GM19324 (cell line): ENCODE measurements around the gene ERG28.
"Not testable (repeated sequence)": the region's sequence is repeated elsewhere in the genome, so short reads cannot be mapped to it uniquely, and the experiment has no call there.

Experiments
- ATAC-seq: cut with Tn5 transposase; IDR thresholded peaks from one replicate; pipeline ENCODE4 v1.9.1; 2021; ENCODE audit warnings: mild to moderate bottlenecking, moderate library complexity; ENCODE audit not compliant: unreplicated experiment, low FRiP score

Gene ERG28

GRCh38 chr14:75627406-75627805, 33.3 kb downstream of the ERG28 start:
- no peak for ATAC-seq

GRCh38 chr14:75626863-75627262, 33.8 kb downstream of the ERG28 start:
- no peak for ATAC-seq

- ATAC-seq: no peak
Observed at GRCh38 chr14:75626396-75626795, 34.3 kb downstream of the ERG28 start.

- no peak for ATAC-seq
Observed at GRCh38 chr14:75625034-75625433, 35.6 kb downstream of the ERG28 start.

- no peak for ATAC-seq
Observed at GRCh38 chr14:75619548-75619947, 41.1 kb downstream of the ERG28 start.

GRCh38 chr14:75615200-75615599, 45.5 kb downstream of the ERG28 start:
- no peak for ATAC-seq

GRCh38 chr14:75614179-75614578, 46.5 kb downstream of the ERG28 start:
- no peak for ATAC-seq

GRCh38 chr14:75612157-75612556, 48.5 kb downstream of the ERG28 start:
- ATAC-seq: no peak

GRCh38 chr14:75610834-75611233, 49.8 kb downstream of the ERG28 start:
- ATAC-seq: no peak

- no peak for ATAC-seq
Observed at GRCh38 chr14:75609606-75610475, 50.8 kb downstream of the ERG28 start.

GRCh38 chr14:75609116-75609515, 51.6 kb downstream of the ERG28 start:
- no peak for ATAC-seq

- ATAC-seq: no peak
Observed at GRCh38 chr14:75607842-75608640, 52.6 kb downstream of the ERG28 start.

GRCh38 chr14:75607044-75607443, 53.6 kb downstream of the ERG28 start:
- no peak for ATAC-seq

- ATAC-seq: no peak
Observed at GRCh38 chr14:75605916-75606315, 54.8 kb downstream of the ERG28 start.

- no peak for ATAC-seq
Observed at GRCh38 chr14:75604979-75605851, 55.5 kb downstream of the ERG28 start.

- ATAC-seq: no peak
Observed at GRCh38 chr14:75602503-75602902, 58.2 kb downstream of the ERG28 start.

GRCh38 chr14:75601061-75601460, 59.6 kb downstream of the ERG28 start:
- ATAC-seq: not testable (repeated sequence)

- ATAC-seq: not testable (repeated sequence)
Observed at GRCh38 chr14:75600100-75600499, 60.6 kb downstream of the ERG28 start.
